ENCODE data around the gene MEIS3. TPM values are rescaled to one million over a fixed set of nuclear protein-coding genes. Genes with fewer than 3 reads are reported as not detected.
A peak's percentile ranks its signal among the peaks of the same experiment; 100 is the strongest.
"Not testable (repeated sequence)": the region's sequence is repeated elsewhere in the genome, so short reads cannot be mapped to it uniquely, and the experiment has no call there.

MEIS3 gene
- total RNA-seq, 1 donor from 2014 or later, result 4.4 TPM

DNA sequence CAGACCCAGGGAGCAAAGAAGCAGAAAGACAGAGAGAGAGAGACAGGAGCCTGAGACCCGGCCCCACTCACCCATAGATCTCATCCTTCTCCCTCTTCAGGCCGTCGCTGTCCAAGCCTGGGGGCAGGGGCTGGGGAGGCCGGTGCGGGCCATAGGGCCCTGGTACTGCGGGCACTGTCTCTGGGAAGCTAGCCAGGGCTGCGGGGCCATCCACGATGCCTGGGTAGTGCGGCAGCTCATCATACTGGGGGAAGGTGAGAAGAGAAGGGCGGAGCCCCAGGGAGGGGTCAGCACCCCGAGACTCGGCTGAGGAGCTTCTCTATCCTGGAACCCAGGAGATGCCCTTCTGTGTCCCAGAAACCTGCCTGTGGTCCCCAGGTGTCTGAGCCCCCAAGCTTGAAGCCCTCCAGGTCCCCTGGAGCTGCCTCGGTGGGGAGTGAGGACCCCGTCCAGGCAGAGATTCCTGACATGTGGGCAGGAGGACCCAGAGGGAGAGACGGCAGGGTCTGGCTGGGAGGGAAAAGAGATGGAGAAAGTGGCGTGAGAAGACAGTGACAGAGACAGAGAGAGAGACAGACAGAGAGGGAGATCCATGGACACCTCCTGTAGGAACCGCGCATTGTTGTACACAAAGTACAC, 2.1 kb downstream of the MEIS3 start:
- no peak for DNase-seq (ENCODE audit: low read depth)

DNA sequence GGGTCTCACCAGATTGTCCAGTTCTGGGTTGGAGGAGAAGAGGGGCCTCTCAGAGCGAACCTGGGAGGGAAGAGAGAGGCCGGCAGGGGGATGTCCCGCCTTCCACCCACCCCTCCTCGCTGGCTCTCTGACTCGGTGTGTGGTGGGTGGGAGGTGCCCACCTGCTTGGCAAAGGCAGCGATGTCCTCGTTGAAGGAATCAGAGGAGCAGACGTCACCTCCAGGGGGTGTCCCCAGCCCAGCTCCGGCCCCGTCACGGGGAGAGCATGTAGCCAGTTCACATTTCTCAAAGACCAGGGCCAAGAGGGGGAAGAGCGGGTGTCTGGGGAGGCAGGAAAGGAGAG, 2.7 kb downstream of the MEIS3 start:
- DNase-seq (ENCODE audit: low read depth), result no peak

- no peak for DNase-seq (ENCODE audit: low read depth)
These were observed 3.2 kb downstream of the MEIS3 start for GRCh38 chr19:47415953-47416642.

DNA sequence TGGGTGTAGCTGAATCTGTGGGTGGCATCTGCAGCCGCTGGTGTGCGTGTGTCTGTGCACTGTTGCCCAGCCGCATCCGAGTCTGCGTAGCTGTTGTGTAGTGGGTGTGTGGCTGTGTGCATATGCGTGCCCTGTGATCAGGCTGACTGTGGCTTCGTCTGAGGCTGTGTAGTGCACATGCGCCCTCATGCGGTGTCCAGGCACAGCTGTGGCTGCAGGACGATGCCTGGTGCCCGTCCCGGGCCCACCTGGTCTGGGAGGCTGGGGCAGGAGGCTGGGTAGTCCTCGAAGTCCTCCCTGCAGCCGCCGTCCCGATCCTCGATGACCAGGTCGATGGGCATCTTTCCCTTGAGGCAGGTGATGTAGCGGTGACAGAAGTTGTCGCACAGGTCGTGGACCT, 4.9 kb downstream of the MEIS3 start:
- no peak for DNase-seq (ENCODE audit: low read depth)

GRCh38 chr19:47413941-47414340, 5.4 kb downstream of the MEIS3 start:
- DNase-seq (ENCODE audit: low read depth), result no peak

DNA sequence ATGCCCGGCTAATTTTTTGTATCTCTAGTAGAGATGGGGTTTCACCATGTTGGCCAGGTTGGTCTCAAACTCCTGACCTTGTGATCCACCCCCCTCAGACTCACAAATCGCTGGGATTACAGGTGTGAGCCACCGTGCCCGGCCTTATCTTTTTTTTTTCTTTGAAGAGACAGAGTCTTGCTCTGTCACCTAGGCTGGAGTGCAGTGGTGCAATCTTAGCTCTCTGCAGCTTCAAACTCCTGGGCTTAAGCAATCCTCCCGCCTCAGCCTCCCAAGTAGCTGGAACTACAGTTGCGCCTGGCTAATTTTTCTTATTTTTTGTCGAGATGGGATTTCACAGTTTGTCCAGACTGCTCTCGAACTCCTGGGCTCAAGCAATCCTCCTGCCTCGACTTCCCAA, 7.6 kb downstream of the MEIS3 start:
- DNase-seq (ENCODE audit: low read depth), result not testable (repeated sequence)

DNA sequence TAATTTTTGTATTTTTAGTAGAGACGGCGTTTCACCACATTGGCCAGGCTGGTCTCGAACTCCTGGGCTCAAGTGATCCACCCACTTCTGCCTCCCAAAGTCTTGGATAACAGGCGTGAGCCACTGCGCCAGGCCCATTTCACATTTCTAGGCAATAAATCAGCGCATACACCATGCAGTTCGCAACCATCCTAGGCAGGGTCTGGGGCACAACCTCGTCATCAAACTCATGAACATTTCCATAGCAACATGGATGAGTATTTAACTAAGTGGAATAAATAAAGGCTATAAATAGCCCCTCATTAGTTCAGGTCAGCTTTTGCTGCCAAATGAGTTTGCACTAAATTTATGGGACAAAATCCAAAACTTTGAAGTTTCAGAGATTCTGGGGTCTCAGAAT, 8.2 kb downstream of the MEIS3 start:
- no peak for DNase-seq (ENCODE audit: low read depth)

DNA sequence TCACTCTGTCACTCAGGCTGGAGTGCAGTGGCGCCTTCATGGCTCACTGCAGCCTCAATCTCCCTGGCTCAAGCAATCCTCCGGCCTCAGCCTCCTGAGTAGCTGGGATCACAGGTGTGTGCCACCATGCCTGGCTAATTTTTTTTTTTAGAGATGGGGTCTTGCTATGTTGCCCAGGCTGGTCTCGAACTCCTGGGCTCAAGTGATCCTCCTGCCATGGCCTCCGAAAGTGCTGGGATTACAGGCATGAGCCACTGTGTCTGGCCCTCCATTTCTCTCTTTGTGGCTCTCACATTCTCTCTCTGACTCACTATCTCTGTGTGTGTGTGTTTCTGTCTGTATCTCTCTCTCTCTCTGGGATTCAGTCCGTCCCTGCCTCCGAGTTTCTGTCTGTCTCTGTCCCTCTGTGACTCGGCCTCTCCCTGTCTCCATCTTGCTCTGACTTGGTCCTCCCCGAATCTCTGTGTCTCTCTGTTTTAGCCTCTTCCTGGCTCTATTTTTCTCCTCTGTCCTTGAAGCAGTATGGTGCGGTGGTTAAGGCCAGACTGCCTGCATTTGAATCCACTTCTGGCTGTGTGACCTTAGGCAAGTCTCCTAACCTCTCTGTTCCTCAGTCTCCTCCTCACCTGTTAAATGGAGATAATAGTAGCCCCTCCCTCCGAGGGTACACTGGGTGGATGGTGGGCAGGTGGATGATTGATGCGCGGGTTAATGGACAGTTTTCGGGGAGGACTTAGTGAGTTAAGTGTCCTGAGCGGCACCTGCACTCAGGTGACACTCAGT, 11.0 kb downstream of the MEIS3 start:
- no peak for DNase-seq (ENCODE audit: low read depth)

- DNase-seq (ENCODE audit: low read depth), result no peak
These were observed 11.9 kb downstream of the MEIS3 start for GRCh38 chr19:47407417-47407774.

- DNase-seq (ENCODE audit: low read depth), result peak; percentile 38
These were observed 12.5 kb downstream of the MEIS3 start for GRCh38 chr19:47406711-47407416.

- no peak for DNase-seq (ENCODE audit: low read depth)
These were observed 13.4 kb downstream of the MEIS3 start for GRCh38 chr19:47405854-47406417.

DNA sequence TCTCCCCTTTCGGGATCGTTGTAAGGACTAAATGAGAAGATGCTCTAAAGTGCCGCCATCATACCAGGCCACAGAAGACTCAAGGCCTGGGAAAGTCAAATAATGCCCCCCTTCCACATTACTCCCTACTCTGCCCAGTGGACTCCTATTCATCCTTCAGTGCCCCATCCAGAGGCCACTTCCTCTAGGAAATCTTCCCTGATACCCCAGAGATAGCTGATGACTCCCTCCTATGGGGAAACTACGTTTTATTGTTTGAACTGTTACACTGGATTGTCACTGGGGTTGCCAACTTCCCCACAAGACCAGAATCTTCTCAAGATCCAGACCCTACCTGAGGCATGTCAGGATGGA, 14.2 kb downstream of the MEIS3 start:
- no peak for DNase-seq (ENCODE audit: low read depth)

DNA sequence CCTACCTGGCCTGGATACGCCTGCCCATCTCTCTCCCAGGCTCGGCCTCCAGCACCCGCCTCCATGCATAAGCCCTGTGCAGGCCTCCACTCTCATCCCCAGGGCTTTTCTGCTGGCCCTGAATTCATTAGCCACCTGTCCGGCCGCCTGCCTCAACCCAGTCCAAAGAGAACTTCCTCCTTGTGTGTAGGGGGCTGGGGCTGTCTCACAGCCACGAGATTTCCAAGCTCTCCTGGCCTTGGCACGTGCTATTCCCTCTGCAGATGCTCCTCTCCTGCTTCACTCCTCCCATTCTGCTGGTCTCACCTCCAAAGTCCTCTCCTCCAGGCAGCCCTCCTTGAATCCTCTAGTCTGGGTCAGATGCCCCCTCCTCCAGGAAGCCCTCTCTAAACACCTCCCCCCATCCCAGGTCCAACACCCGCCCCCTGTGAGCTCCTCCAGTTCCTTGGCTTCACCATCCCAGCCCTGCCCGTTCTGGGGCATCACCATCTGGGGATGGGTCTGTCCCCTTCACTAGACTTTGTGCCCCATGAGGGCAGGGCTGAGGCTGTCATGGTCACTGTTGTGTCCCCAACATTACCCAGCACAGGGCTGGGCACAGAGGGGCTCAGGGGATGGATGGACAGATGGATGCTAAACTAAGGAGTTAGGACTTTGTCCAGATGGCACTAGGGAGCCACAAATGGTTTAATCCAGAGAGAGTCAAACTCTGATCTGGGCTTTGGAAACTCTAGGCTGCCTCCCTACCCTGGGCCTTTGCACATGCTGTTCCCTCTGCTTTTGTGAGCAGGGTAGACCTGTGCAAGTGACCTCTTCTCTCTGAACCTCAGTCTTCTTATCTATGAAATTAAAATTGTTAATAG, 14.8 kb downstream of the MEIS3 start:
- no peak for DNase-seq (ENCODE audit: low read depth)

DNA sequence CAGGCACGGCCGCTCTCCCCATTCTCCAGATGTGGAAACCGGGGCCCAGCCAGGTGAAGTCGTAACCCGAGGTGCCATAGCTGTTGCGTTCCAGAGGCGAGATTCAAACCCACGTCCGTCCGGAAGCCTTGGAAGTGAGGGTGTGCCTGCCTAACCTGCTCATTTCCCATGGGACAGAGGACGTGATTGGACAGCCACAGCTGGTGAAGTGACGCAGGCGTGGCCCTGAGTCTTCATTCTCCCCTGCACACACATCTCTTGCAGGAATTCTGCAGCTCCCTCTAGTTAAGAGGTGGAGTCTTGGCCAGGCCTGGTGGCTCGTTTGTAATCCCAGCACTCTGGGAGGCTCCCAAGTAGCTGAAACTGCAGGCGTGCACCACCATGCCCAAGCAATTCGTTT, 16.8 kb downstream of the MEIS3 start:
- DNase-seq (ENCODE audit: low read depth), result no peak

DNA sequence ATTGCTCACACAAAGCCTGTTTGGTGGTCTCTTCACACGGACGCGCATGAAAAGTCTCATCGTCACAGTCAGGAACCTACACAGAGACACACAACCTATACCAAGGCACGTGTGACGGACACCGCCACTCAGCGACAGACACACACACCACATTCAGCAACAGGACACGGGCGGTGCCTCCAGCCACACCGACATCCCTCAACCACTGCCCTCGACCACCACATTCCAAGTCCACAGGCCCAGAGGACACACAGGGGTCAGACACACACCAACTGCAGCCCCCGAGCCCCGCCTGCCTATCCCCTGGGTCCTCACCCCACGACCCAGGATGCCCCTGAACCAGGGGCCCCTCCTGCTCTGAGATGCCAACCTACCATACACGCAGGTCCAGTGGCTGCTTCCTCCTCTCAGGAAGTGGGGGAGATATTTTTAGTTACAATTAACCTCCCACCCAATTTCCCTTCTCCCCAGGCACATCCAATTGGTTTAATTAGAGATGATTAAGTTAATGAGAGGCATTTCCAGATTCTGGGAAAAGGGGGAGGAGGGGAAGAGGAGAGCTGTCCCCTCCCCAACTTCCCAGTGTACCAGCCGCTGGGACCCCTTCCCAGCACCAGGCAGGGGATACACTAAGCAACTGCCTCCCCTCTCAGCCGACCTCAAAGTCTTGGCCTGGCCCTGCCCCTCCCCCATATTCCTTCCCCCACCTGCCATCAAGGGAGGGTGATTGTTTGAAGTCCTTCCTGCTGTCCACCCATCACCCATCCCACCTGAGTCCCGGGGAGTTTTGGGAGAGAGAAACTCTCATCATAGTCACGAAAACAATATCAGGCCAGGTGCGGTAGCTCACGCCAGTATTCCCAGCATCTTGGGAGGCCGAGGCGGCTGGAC, 20.4 kb downstream of the MEIS3 start:
- DNase-seq (ENCODE audit: low read depth), result no peak

- DNase-seq (ENCODE audit: low read depth), result peak; percentile 71
These were observed 27.7 kb downstream of the MEIS3 start for GRCh38 chr19:47391510-47392223.

DNA sequence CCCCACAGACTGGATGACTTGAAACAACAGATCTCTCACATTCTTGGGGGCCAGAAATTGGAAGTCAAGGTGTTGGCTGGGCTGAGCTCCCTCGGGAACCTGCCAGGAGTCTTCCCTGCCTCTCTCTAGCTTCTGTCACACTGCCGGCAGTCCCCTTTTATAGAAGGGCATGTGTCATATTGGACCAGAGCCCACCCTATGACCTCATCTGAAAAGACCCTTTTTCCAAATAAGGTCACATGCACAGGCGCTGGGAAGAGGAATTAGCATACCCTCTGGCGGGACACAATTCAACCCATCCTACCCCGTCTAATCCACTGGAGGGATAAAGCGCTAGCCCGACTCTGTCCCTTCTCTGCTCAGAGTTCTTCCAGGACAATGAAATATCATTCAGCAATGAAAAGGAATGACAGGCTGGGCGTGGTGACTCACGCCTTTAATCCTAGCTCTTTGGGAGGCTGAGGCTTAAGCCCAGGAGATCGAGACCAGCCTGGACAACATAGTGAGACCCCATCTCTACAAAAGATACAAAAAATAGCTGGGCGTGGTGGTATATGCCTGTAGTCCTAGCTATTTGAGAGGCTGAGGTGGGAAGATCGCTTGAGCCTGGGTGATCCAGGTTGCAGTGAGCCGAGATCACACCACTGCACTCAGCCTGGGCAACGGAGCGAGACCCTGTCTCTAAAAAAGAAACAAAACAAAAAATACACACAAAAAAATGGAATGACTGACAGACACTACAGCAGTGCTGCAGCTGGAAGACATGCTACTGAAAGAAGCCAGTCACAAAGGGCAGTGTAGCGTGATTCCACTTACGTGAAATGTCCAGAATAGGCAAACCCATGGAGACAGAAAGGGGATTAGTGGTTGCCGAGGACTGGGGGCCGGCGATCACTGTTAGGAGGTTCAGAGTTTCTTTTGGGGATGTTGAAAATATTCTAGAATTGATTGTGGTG, 28.5 kb downstream of the MEIS3 start:
- peak; percentile 6 for DNase-seq (ENCODE audit: low read depth)

DNA sequence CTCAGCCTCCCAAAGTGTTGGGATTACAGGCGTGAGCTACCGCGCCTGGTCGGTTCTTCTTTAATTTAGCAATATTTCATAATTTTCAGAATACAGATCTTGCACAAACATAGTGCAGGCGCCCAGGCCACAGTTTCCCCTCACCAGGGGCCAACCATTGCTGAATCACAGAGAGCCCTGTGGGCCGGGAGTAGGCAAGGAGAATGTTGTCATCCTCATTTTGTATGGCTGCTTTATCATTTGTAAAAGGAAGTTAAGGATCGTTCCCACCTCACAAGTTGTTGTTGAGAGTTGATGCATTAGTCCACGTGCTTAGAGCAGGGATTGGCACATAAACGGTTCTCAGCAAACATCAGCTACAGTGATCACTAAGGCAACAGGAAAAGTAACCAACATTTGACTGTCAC, 30.2 kb downstream of the MEIS3 start:
- DNase-seq (ENCODE audit: low read depth), result no peak
